Measurements from ENCODE around the gene NR3C2.

The NR3C2 gene

DNA sequence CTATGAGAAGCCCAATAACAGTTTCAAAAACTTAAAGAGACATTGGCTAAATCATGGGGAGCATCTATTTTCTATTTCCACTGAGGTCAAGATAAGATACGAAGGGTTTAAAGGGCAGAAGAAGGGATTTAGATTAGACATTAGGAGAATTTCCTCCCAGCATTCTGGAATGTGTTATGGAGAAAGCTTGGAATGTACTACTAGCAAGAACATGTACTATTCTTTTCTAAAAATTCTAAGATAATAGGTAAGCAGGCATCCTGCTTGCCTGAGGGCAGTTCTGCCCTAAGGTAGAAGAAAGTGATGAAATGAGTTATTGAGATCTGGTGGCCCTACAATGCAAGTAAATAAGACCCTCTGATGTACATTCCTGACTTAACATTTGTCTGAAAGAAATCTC lies 279.2 kb downstream of the NR3C2 start:
- no peaks in the 10 kb centered on the region for H3K79me2 ChIP-seq (ENCODE audit: low read length)
- no peak overlapping the region for H3K9ac ChIP-seq (ENCODE audit: low read length)
- no peak for TF ChIP-seq EZH2 (optimal IDR thresholded peaks at IDR 0.05; ENCODE audit: low read depth, low read length)
- TF ChIP-seq, protein P1, sequence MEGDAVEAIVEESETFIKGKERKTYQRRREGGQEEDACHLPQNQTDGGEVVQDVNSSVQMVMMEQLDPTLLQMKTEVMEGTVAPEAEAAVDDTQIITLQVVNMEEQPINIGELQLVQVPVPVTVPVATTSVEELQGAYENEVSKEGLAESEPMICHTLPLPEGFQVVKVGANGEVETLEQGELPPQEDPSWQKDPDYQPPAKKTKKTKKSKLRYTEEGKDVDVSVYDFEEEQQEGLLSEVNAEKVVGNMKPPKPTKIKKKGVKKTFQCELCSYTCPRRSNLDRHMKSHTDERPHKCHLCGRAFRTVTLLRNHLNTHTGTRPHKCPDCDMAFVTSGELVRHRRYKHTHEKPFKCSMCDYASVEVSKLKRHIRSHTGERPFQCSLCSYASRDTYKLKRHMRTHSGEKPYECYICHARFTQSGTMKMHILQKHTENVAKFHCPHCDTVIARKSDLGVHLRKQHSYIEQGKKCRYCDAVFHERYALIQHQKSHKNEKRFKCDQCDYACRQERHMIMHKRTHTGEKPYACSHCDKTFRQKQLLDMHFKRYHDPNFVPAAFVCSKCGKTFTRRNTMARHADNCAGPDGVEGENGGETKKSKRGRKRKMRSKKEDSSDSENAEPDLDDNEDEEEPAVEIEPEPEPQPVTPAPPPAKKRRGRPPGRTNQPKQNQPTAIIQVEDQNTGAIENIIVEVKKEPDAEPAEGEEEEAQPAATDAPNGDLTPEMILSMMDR (IDR thresholded peaks at IDR 0.05; ENCODE audit: low read length) = no peak
- TF ChIP-seq EZH2phosphoT487 (IDR thresholded peaks at IDR 0.05; ENCODE audit: low read length) = no peak
- no peak overlapping the region for H3K4me2 ChIP-seq (ENCODE audit: low read depth, low read length)
- no peaks in the 10 kb centered on the region for H4K20me1 ChIP-seq (ENCODE audit: insufficient read depth, low read length)
- no peaks in the 10 kb centered on the region for H3K9me3 ChIP-seq (replicated peaks; ENCODE audit: insufficient read depth, low read length)
- no peaks in the 10 kb centered on the region for H3K36me3 ChIP-seq (replicated peaks; ENCODE audit: insufficient read depth, low read length)
- no peak for DNase-seq
- H3K27ac ChIP-seq (ENCODE audit: low read length) = no peak overlapping the region
- no peaks in the 10 kb centered on the region for H3K4me1 ChIP-seq (ENCODE audit: low read length)
- H3K27me3 ChIP-seq (replicated peaks; ENCODE audit: insufficient read depth, low read length) = no peaks in the 10 kb centered on the region
- H3F3A ChIP-seq (ENCODE audit: insufficient read depth, low read length) = no peaks in the 10 kb centered on the region
- no peak overlapping the region for H2AFZ ChIP-seq (ENCODE audit: low read length)
- H3K4me3 ChIP-seq (ENCODE audit: low read length) = no peak overlapping the region
- no peaks in the 10 kb centered on the region for H3K9me2 ChIP-seq (replicated peaks; ENCODE audit: insufficient read depth, low read length)

DNA sequence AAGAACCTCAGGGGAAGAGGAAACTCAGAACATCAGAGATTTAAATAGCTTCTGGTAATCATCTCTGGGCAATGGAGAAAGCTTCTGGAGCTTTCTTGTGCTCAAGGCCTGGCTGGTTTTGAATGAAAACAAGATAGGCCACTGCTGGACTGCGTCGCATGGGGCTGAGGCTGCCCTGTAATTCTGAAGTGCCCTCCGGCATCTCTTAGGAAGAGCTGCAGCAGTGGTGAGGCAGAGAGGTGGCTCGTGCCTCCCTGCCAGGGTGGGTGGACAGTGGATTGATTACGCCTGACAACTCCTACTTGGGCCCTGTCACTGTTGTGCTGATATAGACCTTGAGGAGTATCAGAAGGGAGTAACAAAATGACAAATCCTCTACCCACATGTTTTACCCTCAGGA lies 279.7 kb downstream of the NR3C2 start:
- no peak overlapping the region for H3K4me3 ChIP-seq (ENCODE audit: low read length)
- no peaks in the 10 kb centered on the region for H3K36me3 ChIP-seq (replicated peaks; ENCODE audit: insufficient read depth, low read length)
- no peaks in the 10 kb centered on the region for H3K4me1 ChIP-seq (ENCODE audit: low read length)
- H3F3A ChIP-seq (ENCODE audit: insufficient read depth, low read length) = no peaks in the 10 kb centered on the region
- no peak for DNase-seq
- no peaks in the 10 kb centered on the region for H3K9me2 ChIP-seq (replicated peaks; ENCODE audit: insufficient read depth, low read length)
- H3K79me2 ChIP-seq (ENCODE audit: low read length) = no peaks in the 10 kb centered on the region
- H3K27ac ChIP-seq (ENCODE audit: low read length) = no peak overlapping the region
- H3K9ac ChIP-seq (ENCODE audit: low read length) = no peak overlapping the region
- no peaks in the 10 kb centered on the region for H3K9me3 ChIP-seq (replicated peaks; ENCODE audit: insufficient read depth, low read length)
- H2AFZ ChIP-seq (ENCODE audit: low read length) = no peak overlapping the region
- H3K27me3 ChIP-seq (replicated peaks; ENCODE audit: insufficient read depth, low read length) = no peaks in the 10 kb centered on the region
- H3K4me2 ChIP-seq (ENCODE audit: low read depth, low read length) = no peak overlapping the region
- TF ChIP-seq, protein P1 (IDR thresholded peaks at IDR 0.05; ENCODE audit: low read length) = no peak
- TF ChIP-seq EZH2 (optimal IDR thresholded peaks at IDR 0.05; ENCODE audit: low read depth, low read length) (no peak), EZH2phosphoT487 (IDR thresholded peaks at IDR 0.05; ENCODE audit: low read length) (no peak)
- H4K20me1 ChIP-seq (ENCODE audit: insufficient read depth, low read length) = no peaks in the 10 kb centered on the region

DNA sequence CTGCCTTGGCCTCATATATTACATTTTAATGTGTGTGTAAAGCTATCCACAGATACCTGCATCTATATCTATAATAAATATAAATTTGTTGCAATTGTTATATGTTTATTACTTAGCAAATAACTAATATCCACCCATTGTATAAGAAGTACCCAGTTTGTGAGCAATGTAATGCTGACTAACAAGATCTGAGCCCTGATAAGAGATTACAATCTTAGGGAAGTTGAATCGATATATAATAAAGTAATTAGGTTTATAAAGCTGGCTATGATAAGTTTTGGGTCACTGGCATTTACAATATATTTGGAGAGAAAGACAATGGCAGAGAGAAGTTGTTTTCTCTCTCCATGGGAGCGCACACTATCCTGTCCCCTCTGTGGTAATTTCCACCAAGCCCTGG lies 280.6 kb downstream of the NR3C2 start:
- no peak overlapping the region for H3K9ac ChIP-seq (ENCODE audit: low read length)
- no peak for DNase-seq

More for the DNA sequence above, 280.6 kb downstream of the NR3C2 start:
- no peaks in the 10 kb centered on the region for H3F3A ChIP-seq (ENCODE audit: insufficient read depth, low read length)
- H3K4me1 ChIP-seq (ENCODE audit: low read length) = no peaks in the 10 kb centered on the region
- H4K20me1 ChIP-seq (ENCODE audit: insufficient read depth, low read length) = no peaks in the 10 kb centered on the region
- no peak for TF ChIP-seq EZH2phosphoT487 (IDR thresholded peaks at IDR 0.05; ENCODE audit: low read length)
- TF ChIP-seq, protein P1 (IDR thresholded peaks at IDR 0.05; ENCODE audit: low read length) = no peak
- TF ChIP-seq EZH2 (optimal IDR thresholded peaks at IDR 0.05; ENCODE audit: low read depth, low read length) = no peak
- H3K4me2 ChIP-seq (ENCODE audit: low read depth, low read length) = no peak overlapping the region
- H3K9me2 ChIP-seq (replicated peaks; ENCODE audit: insufficient read depth, low read length) = no peaks in the 10 kb centered on the region
- H3K27ac ChIP-seq (ENCODE audit: low read length) = no peak overlapping the region
- H3K36me3 ChIP-seq (replicated peaks; ENCODE audit: insufficient read depth, low read length) = no peaks in the 10 kb centered on the region
- H3K79me2 ChIP-seq (ENCODE audit: low read length) = no peaks in the 10 kb centered on the region
- H2AFZ ChIP-seq (ENCODE audit: low read length) = no peak overlapping the region
- no peaks in the 10 kb centered on the region for H3K9me3 ChIP-seq (replicated peaks; ENCODE audit: insufficient read depth, low read length)
- H3K4me3 ChIP-seq (ENCODE audit: low read length) = no peak overlapping the region
- H3K27me3 ChIP-seq (replicated peaks; ENCODE audit: insufficient read depth, low read length) = no peaks in the 10 kb centered on the region
